ENCODE measurements around the gene ATXN7L3B.

DNA sequence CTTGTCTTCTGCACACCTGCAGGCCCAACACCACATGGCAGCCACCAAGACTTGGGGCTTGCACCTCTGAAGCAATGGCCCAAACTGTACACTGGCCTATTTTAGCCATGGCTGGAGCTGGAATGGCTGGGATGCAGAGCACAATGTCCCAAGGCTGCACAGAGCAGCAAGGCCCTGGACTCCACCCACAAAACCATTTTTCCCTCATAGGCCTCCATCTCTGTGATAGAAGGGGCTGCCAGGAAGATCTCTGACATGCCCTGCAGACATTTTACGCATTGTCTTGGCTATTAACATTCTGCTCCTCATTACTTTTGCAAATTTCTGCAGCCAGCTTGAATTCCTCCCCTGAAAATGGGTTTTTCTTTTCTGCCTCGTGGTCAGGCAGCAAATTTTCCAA lies 22.1 kb downstream of the ATXN7L3B start:
- TF ChIP-seq SMC3 (IDR thresholded peaks at IDR 0.05; ENCODE audit: low read depth, low read length) (no peak), RAD21 (IDR thresholded peaks at IDR 0.05; ENCODE audit: low read length) (no peak), RCOR1 (IDR thresholded peaks at IDR 0.05; ENCODE audit: insufficient replicate concordance, low read length) (no peak), RFX5 (IDR thresholded peaks at IDR 0.05; ENCODE audit: low read depth, low read length) (no peak), NFE2L2 (IDR thresholded peaks at IDR 0.05; ENCODE audit: low read depth, low read length) (no peak), POLR2A (IDR thresholded peaks at IDR 0.05; ENCODE audit: low read depth, low read length) (no peak), MXI1 (IDR thresholded peaks at IDR 0.05; ENCODE audit: borderline replicate concordance, low read depth, low read length) (no peak), CEBPB (IDR thresholded peaks at IDR 0.05; ENCODE audit: low read depth, low read length) (no peak)
- TF ChIP-seq, protein P1, sequence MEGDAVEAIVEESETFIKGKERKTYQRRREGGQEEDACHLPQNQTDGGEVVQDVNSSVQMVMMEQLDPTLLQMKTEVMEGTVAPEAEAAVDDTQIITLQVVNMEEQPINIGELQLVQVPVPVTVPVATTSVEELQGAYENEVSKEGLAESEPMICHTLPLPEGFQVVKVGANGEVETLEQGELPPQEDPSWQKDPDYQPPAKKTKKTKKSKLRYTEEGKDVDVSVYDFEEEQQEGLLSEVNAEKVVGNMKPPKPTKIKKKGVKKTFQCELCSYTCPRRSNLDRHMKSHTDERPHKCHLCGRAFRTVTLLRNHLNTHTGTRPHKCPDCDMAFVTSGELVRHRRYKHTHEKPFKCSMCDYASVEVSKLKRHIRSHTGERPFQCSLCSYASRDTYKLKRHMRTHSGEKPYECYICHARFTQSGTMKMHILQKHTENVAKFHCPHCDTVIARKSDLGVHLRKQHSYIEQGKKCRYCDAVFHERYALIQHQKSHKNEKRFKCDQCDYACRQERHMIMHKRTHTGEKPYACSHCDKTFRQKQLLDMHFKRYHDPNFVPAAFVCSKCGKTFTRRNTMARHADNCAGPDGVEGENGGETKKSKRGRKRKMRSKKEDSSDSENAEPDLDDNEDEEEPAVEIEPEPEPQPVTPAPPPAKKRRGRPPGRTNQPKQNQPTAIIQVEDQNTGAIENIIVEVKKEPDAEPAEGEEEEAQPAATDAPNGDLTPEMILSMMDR (conservative IDR thresholded peaks at IDR 0.05; ENCODE audit: low read depth, low read length) = no peak
